Ovary (tissue), 9 donors: Measurements from ENCODE around the gene RANBP1. TPM values are rescaled to one million over a fixed set of nuclear protein-coding genes. Genes with fewer than 3 reads are reported as not detected.

ENCODE experiments used
- DNase-seq, 5 donors: peaks; one replicate each; pipeline ENCODE4 v3.0.0-alpha.2; 2019 to 2020
- H3K27ac ChIP-seq, 2 donors: fragments of 200-600 bp; one replicate each; pipeline versions ENCODE4 v1.5.1 to v1.8.0; 2019 to 2022
- H3K27me3 ChIP-seq: fragments of 200-600 bp; one replicate; pipeline ENCODE4 v1.8.0; 2022
- H3K36me3 ChIP-seq: fragments of 200-600 bp; sonication (generic); one replicate; pipeline ENCODE4 v1.5.1; 2019
- H3K4me1 ChIP-seq: one replicate; pipeline ENCODE4 v1.8.1; 2013; ENCODE audit warnings: mild to moderate bottlenecking, moderate library complexity; ENCODE audit not compliant: insufficient read depth
- H3K4me3 ChIP-seq: fragments of 200-600 bp; sonication (generic); one replicate; pipeline ENCODE4 v1.5.1; 2017
- H3K9me3 ChIP-seq, 2 donors: fragments of 200-600 bp in 1 of 2; sonication (generic) in 1 of 2; one replicate each; pipeline versions ENCODE4 v1.5.1 to v1.8.1; 2013 to 2019; ENCODE audit warnings: mild to moderate bottlenecking in 1 of 2, moderate library complexity in 1 of 2
- EP300 ChIP-seq: sonication (generic); formaldehyde crosslinking; IDR thresholded peaks from one replicate; pipeline ENCODE4 v1.6.1; 2017; ENCODE audit warnings: antibody characterized with exemption
- POLR2A ChIP-seq: fragments of 450-650 bp; IDR thresholded peaks from one replicate; pipeline ENCODE4 v1.6.1; 2017; ENCODE audit warnings: antibody characterized with exemption, mild to moderate bottlenecking, moderate library complexity
- WGBS, 3 donors: extraction: QIAGEN DNeasy Blood & Tissue Kit in 1 of 3; methylation state at CpG; one replicate each; pipeline versions ENCODE4 v1.1.5 to v1.1.7; 2013 to 2017; 5-methylcytosine and 5-hydroxymethylcytosine counted together
- intact Hi-C, 4 donors: fragments of 100-400 bp; cut with DNase I; formaldehyde crosslinking; loops; one replicate each; pipeline versions ENCODE4 v1.11.0 to v1.15.1; 2022 to 2023
- polyA plus RNA-seq, 2 donors: library from polyadenylated mRNA; stranded (reverse); fragments of 200-250 nt in 1 of 2; fragments of 350-450 nt in 1 of 2; fragmentation: Illumina TruSeq in 1 of 2; extraction: RNeasy Lipid Tissue Mini Kit (QIAGEN cat#74804) in 1 of 2; gene quantifications; one replicate each; pipeline ENCODE4 v1.2.3, GENCODE V29; 2013 to 2014
- total RNA-seq, 7 donors: library from RNA; depleted of rRNA in 2 of 7; stranded (reverse); fragments of >200 nt in 2 of 7; fragmentation: NEBNext Ultra II Directional in 3 of 7; extraction: Animal tissue kit (Norgen Biotek cat#: 25700) in 3 of 7; gene quantifications; one replicate each; pipeline versions ENCODE4 v1.1.0 to v1.2.4, GENCODE V29; 2016 to 2023
- TF ChIP-seq, protein P1 (sequence below), 3 donors: fragments of 450-650 bp in 2 of 3; fragments of 200-600 bp in 1 of 3; IDR thresholded peaks; one replicate each; pipeline versions ENCODE4 v1.5.1 to v1.8.0; 2016 to 2022; ENCODE audit warnings: antibody characterized with exemption in 3 of 3, mild to moderate bottlenecking in 1 of 3
- donor health status: DM: no; HTN: no; CAD: no; lungs with moderate emphysema.
- donor health status: DM: no; HTN: no; CAD: no.
- donor health status: Bipolar disorder and iron deficiency.
- donor health status: DM: yes; HTN: yes; CAD: no.
- donor health status: DM: no; HTN: no; CAD: no.
- donor health status: DM: yes; HTN: yes; CAD: no.

Gene RANBP1
- total and polyA plus RNA-seq, 9 donors, result 62.8 to 198 (median 80.2) TPM

- no peak overlapping the region for H3K27ac ChIP-seq
- no peaks in the 10 kb centered on the region for H3K27me3 ChIP-seq
- TF ChIP-seq, protein P1, sequence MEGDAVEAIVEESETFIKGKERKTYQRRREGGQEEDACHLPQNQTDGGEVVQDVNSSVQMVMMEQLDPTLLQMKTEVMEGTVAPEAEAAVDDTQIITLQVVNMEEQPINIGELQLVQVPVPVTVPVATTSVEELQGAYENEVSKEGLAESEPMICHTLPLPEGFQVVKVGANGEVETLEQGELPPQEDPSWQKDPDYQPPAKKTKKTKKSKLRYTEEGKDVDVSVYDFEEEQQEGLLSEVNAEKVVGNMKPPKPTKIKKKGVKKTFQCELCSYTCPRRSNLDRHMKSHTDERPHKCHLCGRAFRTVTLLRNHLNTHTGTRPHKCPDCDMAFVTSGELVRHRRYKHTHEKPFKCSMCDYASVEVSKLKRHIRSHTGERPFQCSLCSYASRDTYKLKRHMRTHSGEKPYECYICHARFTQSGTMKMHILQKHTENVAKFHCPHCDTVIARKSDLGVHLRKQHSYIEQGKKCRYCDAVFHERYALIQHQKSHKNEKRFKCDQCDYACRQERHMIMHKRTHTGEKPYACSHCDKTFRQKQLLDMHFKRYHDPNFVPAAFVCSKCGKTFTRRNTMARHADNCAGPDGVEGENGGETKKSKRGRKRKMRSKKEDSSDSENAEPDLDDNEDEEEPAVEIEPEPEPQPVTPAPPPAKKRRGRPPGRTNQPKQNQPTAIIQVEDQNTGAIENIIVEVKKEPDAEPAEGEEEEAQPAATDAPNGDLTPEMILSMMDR (IDR thresholded peaks at IDR 0.05), result no peak
- TF ChIP-seq EP300 (no peak), POLR2A (no peak)
- no peaks in the 10 kb centered on the region for H3K36me3 ChIP-seq
- 65 to 76% (median 65%) methylated on average over 17 of the region's 17 CpGs for WGBS, 3 donors
- peaks cover 5% of the 10 kb centered on the region for H3K4me1 ChIP-seq
- H3K4me3 ChIP-seq, result no peak overlapping the region
- no peak for DNase-seq
- intact Hi-C loops, result loop anchor here in 1 of 4 donors (10.0 kb wide), 1 partner anchor 153 kb away; no protein-coding TSS in a partner anchor
- no peaks in the 10 kb centered on the region for H3K9me3 ChIP-seq
These were observed 12.1 kb downstream of the RANBP1 start for GRCh38 chr22:20127869-20128618.

DNA sequence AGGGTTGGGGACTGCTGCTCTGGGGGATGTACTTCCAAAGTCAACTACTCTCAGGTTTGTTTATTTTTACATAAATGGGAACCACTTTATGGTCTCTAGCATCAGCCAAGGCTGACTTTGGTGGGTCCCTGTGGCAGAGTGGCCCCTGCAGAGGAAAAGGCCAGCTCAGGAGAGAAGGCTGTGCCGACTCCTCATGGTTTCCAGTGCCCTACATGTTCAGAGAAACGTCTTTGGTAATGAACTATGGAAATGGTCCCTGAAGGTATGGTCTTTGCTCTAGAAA is 12.7 kb downstream of the RANBP1 start:
- Histone ChIP-seq H3K4me3 (no peak overlapping the region), H3K4me1 (peaks cover 6% of the 10 kb centered on the region), H3K27me3 (no peaks in the 10 kb centered on the region), H3K9me3 (no peaks in the 10 kb centered on the region), H3K36me3 (no peaks in the 10 kb centered on the region), H3K27ac (no peak overlapping the region)
- intact Hi-C loops, result loop anchor here in 1 of 4 donors (10.0 kb wide), 1 partner anchor 154 kb away; no protein-coding TSS in a partner anchor
- DNase-seq, result no peak
- TF ChIP-seq EP300, result no peak
- no peak for TF ChIP-seq POLR2A
- TF ChIP-seq, protein P1 (IDR thresholded peaks at IDR 0.05), result no peak
- WGBS, 3 donors, result 40 to 53% (median 49%) methylated on average over 2 of the region's 2 CpGs

DNA sequence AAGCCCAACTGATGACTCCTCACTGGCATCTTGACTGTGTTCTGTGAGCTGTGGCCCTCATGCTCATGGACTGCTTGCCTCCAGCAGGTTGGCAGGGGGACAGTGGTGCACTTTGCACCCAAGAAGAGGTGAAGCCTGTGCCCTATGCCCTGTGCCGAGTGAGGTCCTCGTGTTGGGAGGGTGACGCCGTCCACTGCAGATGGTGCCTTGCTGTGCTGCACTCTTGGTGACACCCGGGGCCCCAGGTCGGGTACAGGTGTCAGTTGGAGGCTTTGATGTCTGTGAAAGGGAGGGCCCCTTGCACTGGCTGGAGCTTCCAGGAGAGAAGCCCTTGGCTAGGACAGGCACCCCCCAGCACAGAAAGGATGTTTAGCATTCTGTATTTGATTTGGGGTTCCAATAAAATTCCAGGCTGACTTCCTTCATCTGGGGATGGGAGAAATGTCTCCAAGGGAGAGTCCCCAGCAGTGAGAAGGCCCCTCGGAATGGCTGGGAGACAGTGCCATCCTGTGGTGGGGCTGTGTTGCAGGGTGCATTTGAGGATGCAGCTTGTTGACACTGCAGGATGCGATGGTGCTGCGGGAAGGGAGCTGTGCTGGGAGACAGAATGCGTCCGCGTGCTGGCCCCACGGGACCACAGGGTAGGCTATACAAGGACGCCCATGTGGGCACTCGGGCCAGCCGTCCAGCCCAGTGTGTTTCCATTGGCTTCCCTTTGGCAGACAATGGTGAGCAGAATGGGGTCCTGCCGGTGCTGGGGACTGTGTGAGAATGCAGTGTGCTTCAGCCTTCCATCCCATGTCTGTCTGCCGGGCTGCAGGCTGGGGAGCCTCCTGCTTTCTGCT is 13.2 kb downstream of the RANBP1 start:
- no peaks in the 10 kb centered on the region for H3K9me3 ChIP-seq
- intact Hi-C loops, result loop anchor here in 1 of 4 donors (10.0 kb wide), 1 partner anchor 154 kb away; no protein-coding TSS in a partner anchor
- H3K4me1 ChIP-seq, result peaks cover 6% of the 10 kb centered on the region
- no peak for TF ChIP-seq POLR2A
- TF ChIP-seq EP300, result no peak
- TF ChIP-seq, protein P1 (IDR thresholded peaks at IDR 0.05), result no peak
- H3K4me3 ChIP-seq, result no peak overlapping the region
- no peak for DNase-seq
- no peaks in the 10 kb centered on the region for H3K27me3 ChIP-seq
- no peaks in the 10 kb centered on the region for H3K36me3 ChIP-seq
- H3K27ac ChIP-seq, result no peak overlapping the region
- 29 to 34% (median 29%) methylated on average over 16 to 18 of the region's 18 CpGs for WGBS, 3 donors

DNA sequence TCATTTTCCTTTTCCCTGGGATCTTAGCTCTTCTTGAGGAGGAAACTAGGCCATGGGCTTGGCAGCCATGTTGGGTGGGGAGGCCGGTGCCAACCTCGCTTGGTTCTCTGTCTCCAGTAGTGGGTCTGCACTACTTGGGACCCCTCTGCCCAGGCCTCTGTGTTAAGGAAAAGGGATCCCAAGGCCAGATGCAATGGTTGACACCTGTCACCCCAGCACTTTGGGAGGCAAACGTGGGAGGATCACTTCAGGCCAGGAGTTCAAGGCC is 13.8 kb downstream of the RANBP1 start:
- WGBS, 3 donors, result 57 to 74% (median 59%) methylated on average over 3 of the region's 3 CpGs
- peaks cover 6% of the 10 kb centered on the region for H3K4me1 ChIP-seq
- no peak for DNase-seq
- no peak overlapping the region for H3K27ac ChIP-seq
- TF ChIP-seq POLR2A, result no peak
- no peak for TF ChIP-seq EP300
- TF ChIP-seq, protein P1 (IDR thresholded peaks at IDR 0.05), result no peak
- intact Hi-C loops, result loop anchor here in 2 of 4 donors (10.0 kb wide), 2 partner anchors 65 to 155 kb away; no protein-coding TSS in a partner anchor
- H3K27me3 ChIP-seq, result no peaks in the 10 kb centered on the region
- no peak overlapping the region for H3K4me3 ChIP-seq
- H3K9me3 ChIP-seq, result no peaks in the 10 kb centered on the region
- no peaks in the 10 kb centered on the region for H3K36me3 ChIP-seq
